SK-N-SH treated with all-trans-retinoic acid at 6 μM for 48 hours (cell line): ENCODE data around the gene LIMK1.
A peak's percentile ranks its signal among the peaks of the same experiment; 100 is the strongest.

Experiments used
- ATAC-seq: fragments of 200-7000 bp; cut with Tn5 transposase; 3 replicates; pipeline ENCODE4 v1.9.1; 2020; ENCODE audit warnings: mild to moderate bottlenecking, moderate library complexity
- BACH2 ChIP-seq: fragments of 250-450 bp; sonication (Bioruptor Pico); IDR thresholded peaks from 2 replicates; pipeline ENCODE4 v1.9.0; 2021; ENCODE audit warnings: mild to moderate bottlenecking, borderline replicate concordance
- CREB5 ChIP-seq: fragments of 250-450 bp; sonication (Bioruptor Pico); IDR thresholded peaks from 2 replicates; pipeline ENCODE4 v1.5.1; 2020; ENCODE audit warnings: low read depth, mild to moderate bottlenecking, moderate library complexity
- CSRNP3 ChIP-seq: fragments of 250-450 bp; sonication (Bioruptor Pico); IDR thresholded peaks from 2 replicates; pipeline ENCODE4 v1.5.1; 2021; ENCODE audit warnings: mild to moderate bottlenecking, moderate library complexity
- ESRRG ChIP-seq: fragments of 250-450 bp; sonication (Bioruptor Pico); IDR thresholded peaks from 2 replicates; pipeline ENCODE4 v1.6.1; 2021; ENCODE audit warnings: mild to moderate bottlenecking
- ISL1 ChIP-seq: fragments of 250-450 bp; sonication (Bioruptor Pico); IDR thresholded peaks from 2 replicates; pipeline ENCODE4 v2.1.2; 2022; ENCODE audit warnings: mild to moderate bottlenecking, moderate library complexity
- OSR1 ChIP-seq: fragments of 250-450 bp; sonication (Bioruptor Pico); IDR thresholded peaks from 2 replicates; pipeline ENCODE4 v1.8.0; 2022; ENCODE audit warnings: moderate library complexity, mild to moderate bottlenecking, inconsistent platforms
- PPARA ChIP-seq: fragments of 250-450 bp; sonication (Bioruptor Pico); IDR thresholded peaks from 2 replicates; pipeline ENCODE4 v1.5.0; 2020; ENCODE audit warnings: mild to moderate bottlenecking, borderline replicate concordance
- SNAI2 ChIP-seq: fragments of 250-450 bp; sonication (Bioruptor Pico); IDR thresholded peaks from 2 replicates; pipeline ENCODE4 v1.5.0; 2020; ENCODE audit warnings: mild to moderate bottlenecking, moderate library complexity
- TCF4 ChIP-seq: fragments of 250-450 bp; sonication (Bioruptor Pico); IDR thresholded peaks from 2 replicates; pipeline ENCODE4 v1.8.0; 2021; ENCODE audit warnings: mild to moderate bottlenecking, moderate library complexity, borderline replicate concordance
- TOX ChIP-seq: fragments of 250-450 bp; sonication (Bioruptor Pico); IDR thresholded peaks from 2 replicates; pipeline ENCODE4 v1.8.0; 2021; ENCODE audit warnings: mild to moderate bottlenecking, moderate library complexity, borderline replicate concordance
- ZC3H10 ChIP-seq: fragments of 250-450 bp; sonication (Bioruptor Pico); IDR thresholded peaks from 2 replicates; pipeline ENCODE4 v1.5.1; 2021; ENCODE audit warnings: mild to moderate bottlenecking, moderate library complexity
- ZFP3 ChIP-seq: fragments of 250-450 bp; sonication (Bioruptor Pico); IDR thresholded peaks from 2 replicates; pipeline ENCODE4 v1.5.0; 2020; ENCODE audit warnings: mild to moderate bottlenecking, moderate library complexity
- ZFP30 ChIP-seq: fragments of 450-650 bp; formaldehyde crosslinking; IDR thresholded peaks from 2 replicates; pipeline ENCODE4 v1.5.0; 2022; ENCODE audit warnings: mild to moderate bottlenecking, moderate library complexity
- ZNF70 ChIP-seq: fragments of 450-650 bp; formaldehyde crosslinking; IDR thresholded peaks from 2 replicates; pipeline ENCODE4 v1.5.0; 2020; ENCODE audit warnings: mild to moderate bottlenecking, moderate library complexity
- TF ChIP-seq, protein P1 (sequence below): fragments of 250-450 bp; sonication (Bioruptor Pico); IDR thresholded peaks from 2 replicates; pipeline ENCODE4 v1.8.0; 2021; ENCODE audit warnings: low read depth, mild to moderate bottlenecking, moderate library complexity, borderline replicate concordance
- TF ChIP-seq, protein P2 (sequence below): fragments of 250-450 bp; sonication (Bioruptor Pico); IDR thresholded peaks from 2 replicates; pipeline ENCODE4 v1.8.0; 2020; ENCODE audit warnings: mild to moderate bottlenecking, moderate library complexity, borderline replicate concordance
- TF ChIP-seq, protein P3 (sequence below): fragments of 250-450 bp; sonication (Bioruptor Pico); IDR thresholded peaks from 2 replicates; pipeline ENCODE4 v1.5.0; 2020; ENCODE audit warnings: mild to moderate bottlenecking, moderate library complexity

LIMK1 gene

DNA sequence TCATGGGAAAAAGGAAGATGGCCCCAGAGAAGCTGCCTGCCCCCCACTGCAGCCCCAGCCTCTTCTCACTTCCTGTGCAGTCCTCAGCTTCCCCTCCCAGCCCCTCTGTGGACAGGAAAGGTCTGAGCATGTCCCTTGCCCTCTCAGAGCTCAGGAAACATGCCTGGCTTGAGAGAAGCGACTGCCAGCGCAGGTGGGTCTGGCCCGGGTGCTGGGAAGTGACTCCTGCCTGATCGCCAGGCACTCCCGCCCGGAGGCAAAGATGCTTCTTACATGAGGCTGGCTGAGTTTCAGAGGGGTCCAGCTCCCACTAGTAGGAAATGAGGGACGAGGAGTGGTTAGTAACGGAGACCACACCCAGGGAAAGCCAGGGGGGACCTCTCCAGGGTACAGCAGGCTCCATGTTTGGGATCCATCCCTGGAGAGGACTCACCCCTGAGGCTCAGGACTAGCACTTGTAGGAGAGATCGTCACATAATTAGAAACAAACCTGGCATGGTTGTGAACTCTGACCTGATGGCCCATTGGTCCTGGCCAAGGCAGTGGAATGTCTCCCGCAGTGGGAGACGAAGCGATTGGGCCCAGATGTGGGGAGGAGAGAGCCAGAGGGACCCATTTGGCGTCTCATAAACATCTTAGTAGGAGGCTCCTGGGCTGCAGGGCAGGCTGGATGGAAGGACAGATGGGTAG, 43.4 kb upstream of the LIMK1 start:
- no peak for ATAC-seq
- TF ChIP-seq ESRRG (CRISPR knock-in tag) (no peak), OSR1 (CRISPR knock-in tag) (no peak), CREB5 (CRISPR knock-in tag) (no peak), TOX (CRISPR knock-in tag) (no peak), CSRNP3 (CRISPR knock-in tag) (no peak)

GRCh38 chr7:74040791-74041520, 42.6 kb upstream of the LIMK1 start:
- no peak for TF ChIP-seq SNAI2
- TF ChIP-seq, protein P1, sequence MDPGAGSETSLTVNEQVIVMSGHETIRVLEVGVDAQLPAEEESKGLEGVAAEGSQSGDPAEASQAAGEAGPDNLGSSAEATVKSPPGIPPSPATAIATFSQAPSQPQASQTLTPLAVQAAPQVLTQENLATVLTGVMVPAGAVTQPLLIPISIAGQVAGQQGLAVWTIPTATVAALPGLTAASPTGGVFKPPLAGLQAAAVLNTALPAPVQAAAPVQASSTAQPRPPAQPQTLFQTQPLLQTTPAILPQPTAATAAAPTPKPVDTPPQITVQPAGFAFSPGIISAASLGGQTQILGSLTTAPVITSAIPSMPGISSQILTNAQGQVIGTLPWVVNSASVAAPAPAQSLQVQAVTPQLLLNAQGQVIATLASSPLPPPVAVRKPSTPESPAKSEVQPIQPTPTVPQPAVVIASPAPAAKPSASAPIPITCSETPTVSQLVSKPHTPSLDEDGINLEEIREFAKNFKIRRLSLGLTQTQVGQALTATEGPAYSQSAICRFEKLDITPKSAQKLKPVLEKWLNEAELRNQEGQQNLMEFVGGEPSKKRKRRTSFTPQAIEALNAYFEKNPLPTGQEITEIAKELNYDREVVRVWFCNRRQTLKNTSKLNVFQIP, result no peak
- TF ChIP-seq OSR1 (CRISPR knock-in tag), result no peak
- TF ChIP-seq, protein P2, sequence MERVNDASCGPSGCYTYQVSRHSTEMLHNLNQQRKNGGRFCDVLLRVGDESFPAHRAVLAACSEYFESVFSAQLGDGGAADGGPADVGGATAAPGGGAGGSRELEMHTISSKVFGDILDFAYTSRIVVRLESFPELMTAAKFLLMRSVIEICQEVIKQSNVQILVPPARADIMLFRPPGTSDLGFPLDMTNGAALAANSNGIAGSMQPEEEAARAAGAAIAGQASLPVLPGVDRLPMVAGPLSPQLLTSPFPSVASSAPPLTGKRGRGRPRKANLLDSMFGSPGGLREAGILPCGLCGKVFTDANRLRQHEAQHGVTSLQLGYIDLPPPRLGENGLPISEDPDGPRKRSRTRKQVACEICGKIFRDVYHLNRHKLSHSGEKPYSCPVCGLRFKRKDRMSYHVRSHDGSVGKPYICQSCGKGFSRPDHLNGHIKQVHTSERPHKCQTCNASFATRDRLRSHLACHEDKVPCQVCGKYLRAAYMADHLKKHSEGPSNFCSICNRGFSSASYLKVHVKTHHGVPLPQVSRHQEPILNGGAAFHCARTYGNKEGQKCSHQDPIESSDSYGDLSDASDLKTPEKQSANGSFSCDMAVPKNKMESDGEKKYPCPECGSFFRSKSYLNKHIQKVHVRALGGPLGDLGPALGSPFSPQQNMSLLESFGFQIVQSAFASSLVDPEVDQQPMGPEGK, result no peak
- TF ChIP-seq ZNF70, result no peak
- TF ChIP-seq PPARA (CRISPR knock-in tag), result no peak
- TF ChIP-seq ISL1 (CRISPR knock-in tag), result no peak
- ATAC-seq, result no peak

DNA sequence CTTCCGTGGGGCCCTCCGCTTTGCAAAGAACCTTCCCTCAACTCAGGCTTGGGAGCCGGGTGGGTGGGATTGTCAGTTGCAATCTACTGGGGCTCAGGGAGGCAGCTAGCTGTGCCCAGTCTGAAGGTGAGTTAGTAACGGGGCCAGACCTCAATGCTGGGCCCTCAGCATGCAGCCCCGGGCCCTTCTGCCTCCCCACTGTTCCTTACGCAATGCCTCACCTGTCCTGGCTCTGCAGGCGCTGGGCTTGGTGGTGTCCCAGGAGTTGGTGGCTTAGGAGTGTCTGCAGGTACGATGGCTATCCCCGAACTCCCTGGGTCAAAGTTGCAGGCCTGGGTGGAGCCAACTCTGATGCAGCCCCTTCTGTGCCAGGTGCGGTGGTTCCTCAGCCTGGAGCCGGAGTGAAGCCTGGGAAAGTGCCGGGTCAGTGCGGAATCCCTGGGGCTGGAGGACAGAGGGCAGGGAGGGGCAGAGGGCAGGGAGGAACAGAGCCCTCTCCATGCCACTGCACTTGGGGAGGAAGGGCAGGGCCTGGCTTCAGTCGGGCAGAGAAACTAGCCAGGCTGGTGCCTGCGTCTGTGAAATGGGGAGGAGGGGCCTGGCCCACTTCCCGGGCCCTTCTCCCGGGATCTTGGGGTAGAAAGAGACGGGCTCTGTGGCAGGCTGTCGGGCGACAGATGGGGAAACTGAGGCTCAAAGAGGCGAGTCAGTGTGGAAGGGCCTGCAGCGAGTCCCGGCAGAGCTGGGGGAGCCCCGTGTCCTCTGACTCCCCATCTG, 40.7 kb upstream of the LIMK1 start:
- ATAC-seq, result peak; percentile 82
- TF ChIP-seq BACH2 (CRISPR knock-in tag) (no peak), CREB5 (CRISPR knock-in tag) (no peak), ZNF70 (no peak), ZFP30 (CRISPR knock-in tag) (no peak), TCF4 (CRISPR knock-in tag) (no peak), ISL1 (CRISPR knock-in tag) (no peak), ESRRG (CRISPR knock-in tag) (no peak), ZC3H10 (CRISPR knock-in tag) (no peak), ZFP3 (CRISPR knock-in tag) (no peak), SNAI2 (peak; percentile 85; the same call in 1 of the 2 replicates), CSRNP3 (CRISPR knock-in tag) (peak; percentile 88; the same call in 1 of the 2 replicates)
- TF ChIP-seq, protein P3, sequence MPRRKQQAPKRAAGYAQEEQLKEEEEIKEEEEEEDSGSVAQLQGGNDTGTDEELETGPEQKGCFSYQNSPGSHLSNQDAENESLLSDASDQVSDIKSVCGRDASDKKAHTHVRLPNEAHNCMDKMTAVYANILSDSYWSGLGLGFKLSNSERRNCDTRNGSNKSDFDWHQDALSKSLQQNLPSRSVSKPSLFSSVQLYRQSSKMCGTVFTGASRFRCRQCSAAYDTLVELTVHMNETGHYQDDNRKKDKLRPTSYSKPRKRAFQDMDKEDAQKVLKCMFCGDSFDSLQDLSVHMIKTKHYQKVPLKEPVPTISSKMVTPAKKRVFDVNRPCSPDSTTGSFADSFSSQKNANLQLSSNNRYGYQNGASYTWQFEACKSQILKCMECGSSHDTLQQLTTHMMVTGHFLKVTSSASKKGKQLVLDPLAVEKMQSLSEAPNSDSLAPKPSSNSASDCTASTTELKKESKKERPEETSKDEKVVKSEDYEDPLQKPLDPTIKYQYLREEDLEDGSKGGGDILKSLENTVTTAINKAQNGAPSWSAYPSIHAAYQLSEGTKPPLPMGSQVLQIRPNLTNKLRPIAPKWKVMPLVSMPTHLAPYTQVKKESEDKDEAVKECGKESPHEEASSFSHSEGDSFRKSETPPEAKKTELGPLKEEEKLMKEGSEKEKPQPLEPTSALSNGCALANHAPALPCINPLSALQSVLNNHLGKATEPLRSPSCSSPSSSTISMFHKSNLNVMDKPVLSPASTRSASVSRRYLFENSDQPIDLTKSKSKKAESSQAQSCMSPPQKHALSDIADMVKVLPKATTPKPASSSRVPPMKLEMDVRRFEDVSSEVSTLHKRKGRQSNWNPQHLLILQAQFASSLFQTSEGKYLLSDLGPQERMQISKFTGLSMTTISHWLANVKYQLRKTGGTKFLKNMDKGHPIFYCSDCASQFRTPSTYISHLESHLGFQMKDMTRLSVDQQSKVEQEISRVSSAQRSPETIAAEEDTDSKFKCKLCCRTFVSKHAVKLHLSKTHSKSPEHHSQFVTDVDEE (CRISPR knock-in tag), result peak; percentile 82; the same call in 1 of the 2 replicates
- TF ChIP-seq, protein P2, result no peak
- TF ChIP-seq, protein P1, result peak; percentile 33; the same call in 1 of the 2 replicates
